GM12878 (cell line): ENCODE measurements around the gene MPIG6B. TPM values are rescaled to one million over a fixed set of nuclear protein-coding genes. Genes with fewer than 3 reads are reported as not detected.

Source experiments
- BACH1 ChIP-seq: fragments of 450-650 bp; IDR thresholded peaks from 2 replicates; pipeline ENCODE4 v1.6.1; 2017; ENCODE audit warnings: mild to moderate bottlenecking, borderline replicate concordance
- CREB1 ChIP-seq: IDR thresholded peaks from 2 replicates; pipeline ENCODE4 v1.6.1; 2012; ENCODE audit warnings: low read depth, mild to moderate bottlenecking, inconsistent platforms
- EED ChIP-seq: sonication (generic); IDR thresholded peaks from 2 replicates; pipeline ENCODE4 v1.6.1; 2016; ENCODE audit warnings: antibody characterized with exemption, low read depth
- EP300 ChIP-seq, 2 experiments: fragments of 150-350 bp in 1 of 2; IDR thresholded peaks; 2 replicates each; pipeline ENCODE4 v1.6.1; 2011 to 2012; ENCODE audit warnings: low read depth in 2 of 2, low read length in 2 of 2, borderline replicate concordance in 1 of 2, improper control_type of control experiment in 1 of 2, inconsistent platforms in 1 of 2; ENCODE audit not compliant: control insufficient read depth in 1 of 2
- ESRRA ChIP-seq: IDR thresholded peaks from 2 replicates; pipeline ENCODE4 v1.6.1; 2012; ENCODE audit warnings: mild to moderate bottlenecking, low read length, improper control_type of control experiment
- FOXM1 ChIP-seq: IDR thresholded peaks from 2 replicates; pipeline ENCODE4 v1.6.1; 2012; ENCODE audit warnings: low read depth, mild to moderate bottlenecking, inconsistent platforms, low read length, moderate library complexity
- HDAC6 ChIP-seq: fragments of 200-600 bp; sonication (generic); IDR thresholded peaks from one replicate; pipeline ENCODE4 v1.8.0; 2017; ENCODE audit warnings: antibody characterized with exemption; ENCODE audit not compliant: unreplicated experiment
- JUND ChIP-seq: IDR thresholded peaks from 2 replicates; pipeline ENCODE4 v1.6.1; 2012; ENCODE audit warnings: low read depth, mild to moderate bottlenecking, low read length, improper control_type of control experiment, moderate library complexity
- MAX ChIP-seq: IDR thresholded peaks from 2 replicates; pipeline ENCODE4 v1.6.1; 2012; ENCODE audit warnings: low read depth, low read length, improper control_type of control experiment
- MTA3 ChIP-seq: IDR thresholded peaks from 2 replicates; pipeline ENCODE4 v1.6.1; 2012; ENCODE audit warnings: low read length, inconsistent platforms, borderline replicate concordance
- MYB ChIP-seq: fragments of 150-350 bp; IDR thresholded peaks from 2 replicates; pipeline ENCODE4 v1.6.1; 2014; ENCODE audit warnings: mild to moderate bottlenecking, low read depth, low read length, borderline replicate concordance
- NFYB ChIP-seq: IDR thresholded peaks from 2 replicates; pipeline ENCODE4 v1.6.1; 2011; ENCODE audit warnings: low read depth, mild to moderate bottlenecking, low read length, improper control_type of control experiment, moderate library complexity; ENCODE audit not compliant: insufficient read depth
- POLR2AphosphoS2 ChIP-seq: IDR thresholded peaks from 2 replicates; pipeline ENCODE4 v1.6.1; 2011; ENCODE audit warnings: low read depth, mild to moderate bottlenecking, low read length, improper control_type of control experiment, moderate library complexity
- SP1 ChIP-seq: IDR thresholded peaks from one replicate; pipeline ENCODE4 v1.6.1; 2011; ENCODE audit warnings: low read depth, low read length
- SPI1 ChIP-seq: IDR thresholded peaks from 2 replicates; pipeline ENCODE4 v1.6.1; 2011; ENCODE audit warnings: low read depth, mild to moderate bottlenecking, low read length, moderate library complexity, borderline replicate concordance; ENCODE audit not compliant: insufficient read depth
- TARDBP ChIP-seq: IDR thresholded peaks from 2 replicates; pipeline ENCODE4 v1.6.1; 2016; ENCODE audit warnings: borderline replicate concordance
- TCF12 ChIP-seq: IDR thresholded peaks from 2 replicates; pipeline ENCODE4 v1.6.1; 2011; ENCODE audit warnings: low read depth, mild to moderate bottlenecking, low read length
- ZBED1 ChIP-seq: IDR thresholded peaks from 2 replicates; pipeline ENCODE4 v1.6.1; 2016; ENCODE audit warnings: borderline replicate concordance
- ZBTB40 ChIP-seq: fragments of 450-650 bp; IDR thresholded peaks from 2 replicates; pipeline ENCODE4 v1.6.1; 2016; ENCODE audit warnings: mild to moderate bottlenecking, moderate library complexity, borderline replicate concordance
- polyA plus RNA-seq, 11 experiments: library from polyadenylated mRNA; depleted of rRNA in 4 of 11; unstranded in 6 of 11; stranded (reverse) in 5 of 11; fragments of >200 nt; fragmentation: Nextera tagmentation in 4 of 11; fragmentation: Illumina TruSeq in 1 of 11; extraction: Ambion mirVana in 4 of 11; extraction: Trizol in 1 of 11; gene quantifications; 1 replicate in 1 of 11; 2 replicates in 10 of 11; pipeline versions ENCODE4 v1.2.1 to v1.2.3, GENCODE V29; 2011 to 2016; ENCODE audit warnings: inconsistent platforms in 2 of 11, missing spikeins in 2 of 11, low read depth in 1 of 11
- total RNA-seq, 4 experiments: library from RNA; depleted of rRNA in 3 of 4; stranded (reverse); fragments of >200 nt in 3 of 4; fragmentation: Illumina TruSeq in 1 of 4; extraction: Trizol in 1 of 4; gene quantifications; 2 replicates each; pipeline versions ENCODE4 v1.2.1 to v1.2.3, GENCODE V29; 2013 to 2021
- TF ChIP-seq, protein P1 (sequence below): fragments of 450-650 bp; IDR thresholded peaks from 2 replicates; pipeline ENCODE4 v1.6.1; 2017; ENCODE audit warnings: mild to moderate bottlenecking, moderate library complexity

The MPIG6B gene
- total and polyA plus RNA-seq, 10 of the 15 experiments (the other 5 are each of a cell fraction or from before 2014, with no cell fraction given), result not detected

DNA sequence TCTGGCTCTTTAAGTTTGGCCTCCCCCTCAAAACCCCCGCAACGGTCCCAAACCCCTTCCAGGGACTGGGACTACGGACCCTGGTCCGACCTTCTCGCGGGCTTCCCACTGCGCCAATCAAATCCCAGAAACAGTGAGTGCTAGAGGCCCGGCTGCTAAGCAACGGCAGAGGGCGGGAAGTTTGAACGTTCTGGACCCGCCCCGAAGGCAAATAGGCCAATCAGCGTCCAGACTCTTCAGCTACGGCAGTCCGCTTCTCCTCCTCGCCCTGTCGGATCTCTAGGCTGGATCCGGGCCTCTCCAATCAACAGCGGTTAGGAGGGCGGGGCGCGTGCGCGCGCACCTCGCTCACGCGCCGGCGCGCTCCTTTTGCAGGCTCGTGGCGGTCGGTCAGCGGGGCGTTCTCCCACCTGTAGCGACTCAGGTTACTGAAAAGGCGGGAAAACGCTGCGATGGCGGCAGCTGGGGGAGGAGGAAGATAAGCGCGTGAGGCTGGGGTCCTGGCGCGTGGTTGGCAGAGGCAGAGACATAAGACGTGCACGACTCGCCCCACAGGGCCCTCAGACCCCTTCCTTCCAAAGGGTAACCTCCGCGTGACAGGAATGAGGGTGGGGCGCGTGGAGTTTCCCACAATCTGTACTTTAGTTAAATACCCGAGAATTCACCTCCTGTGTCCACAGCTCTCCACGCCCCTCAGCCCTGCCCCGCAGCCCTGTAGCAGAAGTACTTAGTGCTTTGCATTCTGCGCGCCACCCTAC is 16.6 kb downstream of the MPIG6B start, which contains the start of gene MSH5 (continued):
- TF ChIP-seq NFYB (peak; percentile 98), JUND (no peak), FOXM1 (no peak), TCF12 (0 out of 2 replicates have a peak, but pooled peaks have one; percentile 36), SPI1 (no peak), BACH1 (peak; percentile 60; the same call in 1 of the 2 replicates), EED (peak; percentile 72), POLR2AphosphoS2 (no peak), CREB1 (no peak), TARDBP (peak; percentile 38; the same call in 1 of the 2 replicates), MYB (no peak), HDAC6 (no peak), ZBED1 (no peak), MAX (peak; percentile 91), EP300 (IDR thresholded peaks at IDR 0.05; ENCODE audit: borderline replicate concordance in 1 of 2, control insufficient read depth in 1 of 2, low read depth in 2 of 2, low read length in 2 of 2) (no peak; a peak in 1 of 4 replicates), ESRRA (no peak), ZBTB40 (peak; percentile 38; the same call in 1 of the 2 replicates), SP1 (peak; percentile 97), MTA3 (no peak)
- TF ChIP-seq, protein P1, sequence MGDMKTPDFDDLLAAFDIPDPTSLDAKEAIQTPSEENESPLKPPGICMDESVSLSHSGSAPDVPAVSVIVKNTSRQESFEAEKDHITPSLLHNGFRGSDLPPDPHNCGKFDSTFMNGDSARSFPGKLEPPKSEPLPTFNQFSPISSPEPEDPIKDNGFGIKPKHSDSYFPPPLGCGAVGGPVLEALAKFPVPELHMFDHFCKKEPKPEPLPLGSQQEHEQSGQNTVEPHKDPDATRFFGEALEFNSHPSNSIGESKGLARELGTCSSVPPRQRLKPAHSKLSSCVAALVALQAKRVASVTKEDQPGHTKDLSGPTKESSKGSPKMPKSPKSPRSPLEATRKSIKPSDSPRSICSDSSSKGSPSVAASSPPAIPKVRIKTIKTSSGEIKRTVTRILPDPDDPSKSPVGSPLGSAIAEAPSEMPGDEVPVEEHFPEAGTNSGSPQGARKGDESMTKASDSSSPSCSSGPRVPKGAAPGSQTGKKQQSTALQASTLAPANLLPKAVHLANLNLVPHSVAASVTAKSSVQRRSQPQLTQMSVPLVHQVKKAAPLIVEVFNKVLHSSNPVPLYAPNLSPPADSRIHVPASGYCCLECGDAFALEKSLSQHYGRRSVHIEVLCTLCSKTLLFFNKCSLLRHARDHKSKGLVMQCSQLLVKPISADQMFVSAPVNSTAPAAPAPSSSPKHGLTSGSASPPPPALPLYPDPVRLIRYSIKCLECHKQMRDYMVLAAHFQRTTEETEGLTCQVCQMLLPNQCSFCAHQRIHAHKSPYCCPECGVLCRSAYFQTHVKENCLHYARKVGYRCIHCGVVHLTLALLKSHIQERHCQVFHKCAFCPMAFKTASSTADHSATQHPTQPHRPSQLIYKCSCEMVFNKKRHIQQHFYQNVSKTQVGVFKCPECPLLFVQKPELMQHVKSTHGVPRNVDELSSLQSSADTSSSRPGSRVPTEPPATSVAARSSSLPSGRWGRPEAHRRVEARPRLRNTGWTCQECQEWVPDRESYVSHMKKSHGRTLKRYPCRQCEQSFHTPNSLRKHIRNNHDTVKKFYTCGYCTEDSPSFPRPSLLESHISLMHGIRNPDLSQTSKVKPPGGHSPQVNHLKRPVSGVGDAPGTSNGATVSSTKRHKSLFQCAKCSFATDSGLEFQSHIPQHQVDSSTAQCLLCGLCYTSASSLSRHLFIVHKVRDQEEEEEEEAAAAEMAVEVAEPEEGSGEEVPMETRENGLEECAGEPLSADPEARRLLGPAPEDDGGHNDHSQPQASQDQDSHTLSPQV, result no peak
